Neuron (in vitro differentiated cells): ENCODE results near the gene GIMD1.

ENCODE experiments used
- H2AFZ ChIP-seq: one replicate; pipeline ENCODE4 v1.6.1; 2013; ENCODE audit warnings: low read depth, mild to moderate bottlenecking, inconsistent platforms, low read length, moderate library complexity
- H3K27me3 ChIP-seq: one replicate; pipeline ENCODE4 v1.6.1; 2013; ENCODE audit warnings: low read length; ENCODE audit not compliant: insufficient read depth
- H3K36me3 ChIP-seq: one replicate; pipeline ENCODE4 v1.6.1; 2013; ENCODE audit warnings: low read length; ENCODE audit not compliant: insufficient read depth
- H3K4me1 ChIP-seq: one replicate; pipeline ENCODE4 v1.6.1; 2013; ENCODE audit warnings: low read length; ENCODE audit not compliant: insufficient read depth
- H3K4me3 ChIP-seq: 2 replicates; pipeline ENCODE4 v1.5.1; 2013; ENCODE audit warnings: mild to moderate bottlenecking, low read length, moderate library complexity
- H3K9me3 ChIP-seq: one replicate; pipeline ENCODE4 v1.6.1; 2013; ENCODE audit warnings: low read length

GIMD1 gene

GRCh38 chr4:106369456-106370060, 980 bp upstream of the GIMD1 start:
- peak overlapping the region; percentile 14 for H2AFZ ChIP-seq

GRCh38 chr4:106367072-106367471, 1.5 kb downstream of the GIMD1 start:
- H2AFZ ChIP-seq, result no peak overlapping the region
- H3K4me1 ChIP-seq, result peaks cover 10% of the 10 kb centered on the region

More at GRCh38 chr4:106369456-106370060, 980 bp upstream of the GIMD1 start:
- H3K27me3 ChIP-seq, result no peaks in the 10 kb centered on the region
- H3K4me3 ChIP-seq, result no peak overlapping the region
- H3K9me3 ChIP-seq, result no peaks in the 10 kb centered on the region
- no peaks in the 10 kb centered on the region for H3K36me3 ChIP-seq
- H3K4me1 ChIP-seq, result peaks cover 10% of the 10 kb centered on the region

GRCh38 chr4:106366026-106366425, 2.6 kb downstream of the GIMD1 start:
- H2AFZ ChIP-seq, result no peak overlapping the region
- H3K4me3 ChIP-seq, result no peak overlapping the region
- no peaks in the 10 kb centered on the region for H3K36me3 ChIP-seq
- H3K4me1 ChIP-seq, result peaks cover 10% of the 10 kb centered on the region
- no peaks in the 10 kb centered on the region for H3K27me3 ChIP-seq
- H3K9me3 ChIP-seq, result no peaks in the 10 kb centered on the region

More at GRCh38 chr4:106367072-106367471, 1.5 kb downstream of the GIMD1 start:
- H3K36me3 ChIP-seq, result no peaks in the 10 kb centered on the region
- H3K9me3 ChIP-seq, result no peaks in the 10 kb centered on the region
- H3K27me3 ChIP-seq, result no peaks in the 10 kb centered on the region
- no peak overlapping the region for H3K4me3 ChIP-seq

GRCh38 chr4:106365613-106366012, 3.0 kb downstream of the GIMD1 start:
- H3K9me3 ChIP-seq, result no peaks in the 10 kb centered on the region
- H3K4me1 ChIP-seq, result peaks cover 10% of the 10 kb centered on the region
- H3K36me3 ChIP-seq, result no peaks in the 10 kb centered on the region
- no peak overlapping the region for H3K4me3 ChIP-seq
- H2AFZ ChIP-seq, result peak overlapping the region; percentile 26
- no peaks in the 10 kb centered on the region for H3K27me3 ChIP-seq

- Histone ChIP-seq H3K27me3 (no peaks in the 10 kb centered on the region), H3K36me3 (no peaks in the 10 kb centered on the region), H3K4me3 (no peak overlapping the region), H3K4me1 (peaks cover 10% of the 10 kb centered on the region), H2AFZ (no peak overlapping the region), H3K9me3 (no peaks in the 10 kb centered on the region)
These were observed 4.3 kb downstream of the GIMD1 start for GRCh38 chr4:106364282-106364681.

- no peak overlapping the region for H3K4me3 ChIP-seq
- no peaks in the 10 kb centered on the region for H3K36me3 ChIP-seq
- H3K27me3 ChIP-seq, result no peaks in the 10 kb centered on the region
These were observed 6.3 kb downstream of the GIMD1 start for GRCh38 chr4:106362086-106362825.

GRCh38 chr4:106358899-106359298, 9.7 kb downstream of the GIMD1 start:
- H3K36me3 ChIP-seq, result no peaks in the 10 kb centered on the region
- H3K27me3 ChIP-seq, result no peaks in the 10 kb centered on the region
- H2AFZ ChIP-seq, result no peak overlapping the region
- no peak overlapping the region for H3K4me3 ChIP-seq
- no peaks in the 10 kb centered on the region for H3K9me3 ChIP-seq
- H3K4me1 ChIP-seq, result peaks cover 3% of the 10 kb centered on the region

More at GRCh38 chr4:106362086-106362825, 6.3 kb downstream of the GIMD1 start:
- H3K4me1 ChIP-seq, result peaks cover 10% of the 10 kb centered on the region
- H3K9me3 ChIP-seq, result no peaks in the 10 kb centered on the region
- no peak overlapping the region for H2AFZ ChIP-seq

GRCh38 chr4:106355193-106355592, 13.4 kb downstream of the GIMD1 start:
- Histone ChIP-seq H3K4me1 (peaks cover 3% of the 10 kb centered on the region), H3K4me3 (no peak overlapping the region), H3K27me3 (no peaks in the 10 kb centered on the region), H3K9me3 (no peaks in the 10 kb centered on the region), H3K36me3 (no peaks in the 10 kb centered on the region), H2AFZ (no peak overlapping the region)

GRCh38 chr4:106353786-106354185, 14.8 kb downstream of the GIMD1 start:
- Histone ChIP-seq H2AFZ (no peak overlapping the region), H3K4me1 (peaks cover 3% of the 10 kb centered on the region), H3K9me3 (no peaks in the 10 kb centered on the region), H3K36me3 (peaks cover under 1% of the 10 kb centered on the region), H3K27me3 (no peaks in the 10 kb centered on the region), H3K4me3 (no peak overlapping the region)

- Histone ChIP-seq H3K9me3 (no peaks in the 10 kb centered on the region), H3K27me3 (no peaks in the 10 kb centered on the region), H3K36me3 (peaks cover 11% of the 10 kb centered on the region), H3K4me1 (no peaks in the 10 kb centered on the region), H3K4me3 (no peak overlapping the region), H2AFZ (no peak overlapping the region)
These were observed 17.6 kb downstream of the GIMD1 start for GRCh38 chr4:106351016-106351415.

GRCh38 chr4:106347167-106347566, 21.4 kb downstream of the GIMD1 start:
- Histone ChIP-seq H3K27me3 (no peaks in the 10 kb centered on the region), H3K4me1 (no peaks in the 10 kb centered on the region), H2AFZ (no peak overlapping the region), H3K36me3 (peaks cover 11% of the 10 kb centered on the region), H3K4me3 (no peak overlapping the region), H3K9me3 (no peaks in the 10 kb centered on the region)

- Histone ChIP-seq H3K27me3 (no peaks in the 10 kb centered on the region), H3K4me3 (no peak overlapping the region), H2AFZ (no peak overlapping the region), H3K4me1 (no peaks in the 10 kb centered on the region), H3K9me3 (peaks cover 3% of the 10 kb centered on the region), H3K36me3 (peaks cover 11% of the 10 kb centered on the region)
These were observed 24.0 kb downstream of the GIMD1 start for GRCh38 chr4:106344647-106344970.

- Histone ChIP-seq H2AFZ (no peak overlapping the region), H3K4me1 (no peaks in the 10 kb centered on the region), H3K4me3 (no peak overlapping the region), H3K27me3 (no peaks in the 10 kb centered on the region), H3K9me3 (peaks cover 3% of the 10 kb centered on the region), H3K36me3 (peaks cover 11% of the 10 kb centered on the region)
These were observed 24.5 kb downstream of the GIMD1 start for GRCh38 chr4:106343865-106344646.
